Lower leg skin (tissue), 3 donors: ENCODE data around the gene CREBRF.

Source experiments
- CTCF ChIP-seq, 3 donors: fragments of 450-650 bp; IDR thresholded peaks; one replicate each; pipeline ENCODE4 v1.5.1; 2016; ENCODE audit warnings: antibody characterized with exemption in 3 of 3, mild to moderate bottlenecking in 3 of 3, moderate library complexity in 2 of 3
- POLR2A ChIP-seq, 2 donors: fragments of 450-650 bp; IDR thresholded peaks; one replicate each; pipeline ENCODE4 v1.6.1; 2016 to 2017; ENCODE audit warnings: antibody characterized with exemption in 2 of 2, mild to moderate bottlenecking in 1 of 2, moderate library complexity in 1 of 2

GRCh38 chr5:173027905-173028304, 28.2 kb upstream of the CREBRF start:
- no peak for TF ChIP-seq POLR2A (IDR thresholded peaks at IDR 0.05)
- TF ChIP-seq CTCF (IDR thresholded peaks at IDR 0.05) = no peak
